GM12878 (cell line): ENCODE results near the gene NFAM1.

Experiments
- CBFB ChIP-seq: IDR thresholded peaks from 2 replicates; pipeline ENCODE4 v1.6.1; 2016; ENCODE audit warnings: antibody characterized with exemption, low read depth
- CBX5 ChIP-seq: sonication (generic); IDR thresholded peaks from 2 replicates; pipeline ENCODE4 v1.6.1; 2016; ENCODE audit warnings: low read depth, moderate library complexity, mild to moderate bottlenecking, inconsistent platforms
- CTCF ChIP-seq, 3 experiments: IDR thresholded peaks in 2 of 3; conservative IDR thresholded peaks in 1 of 3; 2 replicates each; pipeline ENCODE4 v1.5.1; 2011; ENCODE audit warnings: low read depth in 3 of 3, low read length in 3 of 3, mild to moderate bottlenecking in 3 of 3, control low read depth in 2 of 3, moderate library complexity in 2 of 3, inconsistent platforms in 1 of 3, mixed read lengths in 1 of 3; ENCODE audit not compliant: control insufficient read depth in 2 of 3, insufficient read depth in 1 of 3; ENCODE audit errors: extremely low read depth in 1 of 3
- EP300 ChIP-seq, 2 experiments: fragments of 150-350 bp in 1 of 2; IDR thresholded peaks; 2 replicates each; pipeline ENCODE4 v1.6.1; 2011 to 2012; ENCODE audit warnings: low read depth in 2 of 2, low read length in 2 of 2, borderline replicate concordance in 1 of 2, improper control_type of control experiment in 1 of 2, inconsistent platforms in 1 of 2; ENCODE audit not compliant: control insufficient read depth in 1 of 2
- EZH2 ChIP-seq: IDR thresholded peaks from 2 replicates; pipeline ENCODE4 v1.6.1; 2012; ENCODE audit warnings: low read depth, mild to moderate bottlenecking, control low read depth, inconsistent platforms, low read length, borderline replicate concordance; ENCODE audit not compliant: control insufficient read depth
- HSF1 ChIP-seq: fragments of 150-350 bp; IDR thresholded peaks from 2 replicates; pipeline ENCODE4 v1.6.1; 2014; ENCODE audit warnings: mild to moderate bottlenecking, low read depth, low read length
- KDM1A ChIP-seq: fragments of 200-600 bp; sonication (generic); IDR thresholded peaks from 2 replicates; pipeline ENCODE4 v1.6.1; 2016; ENCODE audit warnings: borderline replicate concordance
- MAX ChIP-seq: IDR thresholded peaks from 2 replicates; pipeline ENCODE4 v1.6.1; 2012; ENCODE audit warnings: low read depth, low read length, improper control_type of control experiment
- MEF2A ChIP-seq: IDR thresholded peaks from 2 replicates; pipeline ENCODE4 v1.6.1; 2011; ENCODE audit warnings: low read depth, mild to moderate bottlenecking, low read length, moderate library complexity; ENCODE audit not compliant: insufficient read depth
- MLLT1 ChIP-seq: fragments of 450-650 bp; IDR thresholded peaks from 2 replicates; pipeline ENCODE4 v1.6.1; 2016; ENCODE audit warnings: mild to moderate bottlenecking
- POLR2AphosphoS2 ChIP-seq: IDR thresholded peaks from 2 replicates; pipeline ENCODE4 v1.6.1; 2011; ENCODE audit warnings: low read depth, mild to moderate bottlenecking, low read length, improper control_type of control experiment, moderate library complexity
- RAD21 ChIP-seq: IDR thresholded peaks from 2 replicates; pipeline ENCODE4 v1.6.1; 2011; ENCODE audit warnings: mild to moderate bottlenecking, low read depth, low read length, moderate library complexity; ENCODE audit not compliant: insufficient read depth
- YY1 ChIP-seq: IDR thresholded peaks from 2 replicates; pipeline ENCODE4 v1.6.1; 2011; ENCODE audit warnings: low read depth, mild to moderate bottlenecking, low read length

- TF ChIP-seq EP300 (IDR thresholded peaks at IDR 0.05; ENCODE audit: borderline replicate concordance in 1 of 2, control insufficient read depth in 1 of 2, low read depth in 2 of 2, low read length in 2 of 2) (no peak), MEF2A (no peak), CTCF (IDR thresholded peaks at IDR 0.05 in 2 of 3, conservative IDR thresholded peaks at IDR 0.05 in 1 of 3; ENCODE audit: control insufficient read depth in 2 of 3, extremely low read depth in 1 of 3, insufficient read depth in 1 of 3, low read depth in 3 of 3, low read length in 3 of 3) (no peak), POLR2AphosphoS2 (no peak), EZH2 (no peak), YY1 (no peak), MLLT1 (no peak), CBX5 (no peak), CBFB (no peak), KDM1A (no peak), HSF1 (no peak), RAD21 (no peak), MAX (no peak)
Observed at GRCh38 chr22:42353883-42354727, 78.1 kb downstream of the NFAM1 start.
